ENCODE results near the gene GUCY1A1. TPM values are rescaled to one million over a fixed set of nuclear protein-coding genes. Genes with fewer than 3 reads are reported as not detected.

Gene GUCY1A1
- total RNA-seq, 5 donors from 2014 or later (not counting 1 experiment from before 2014, with no cell fraction given): 0.33 to 0.45 (median 0.44) TPM

DNA sequence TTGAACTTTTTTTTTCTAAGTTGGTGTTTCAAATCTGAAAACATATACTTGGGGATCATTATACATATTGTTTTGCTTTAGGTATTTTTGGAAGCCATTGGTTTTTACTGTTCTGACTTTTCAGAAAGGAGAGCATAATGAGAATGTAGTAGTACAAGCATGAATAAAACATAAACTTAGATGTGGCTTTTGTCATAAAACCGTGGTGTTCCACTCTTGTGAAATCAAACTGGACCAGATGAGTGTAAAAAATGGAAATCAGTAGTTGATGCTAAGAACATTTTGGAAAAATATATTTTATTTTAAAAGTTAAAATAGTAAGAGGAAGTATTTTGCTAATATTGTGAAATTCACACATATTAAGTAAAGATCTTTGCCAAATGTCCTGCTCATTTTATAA is 29.6 kb downstream of the GUCY1A1 start:
- ATAC-seq (replicated peaks in 1 of 4): no peak

DNA sequence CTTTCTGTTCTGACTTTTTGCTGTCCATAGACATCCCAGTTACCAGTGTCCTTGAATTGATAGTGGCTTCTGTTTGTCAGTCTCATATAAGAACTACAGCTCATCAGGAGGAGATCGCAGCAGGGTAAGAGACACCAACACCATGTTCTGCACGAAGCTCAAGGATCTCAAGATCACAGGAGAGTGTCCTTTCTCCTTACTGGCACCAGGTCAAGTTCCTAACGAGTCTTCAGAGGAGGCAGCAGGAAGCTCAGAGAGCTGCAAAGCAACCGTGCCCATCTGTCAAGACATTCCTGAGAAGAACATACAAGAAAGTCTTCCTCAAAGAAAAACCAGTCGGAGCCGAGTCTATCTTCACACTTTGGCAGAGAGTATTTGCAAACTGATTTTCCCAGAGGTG is 30.1 kb downstream of the GUCY1A1 start:
- no peak overlapping the region for H3K27ac ChIP-seq (ENCODE audit: low read length)
- ChIA-PET POLR2A (no interaction called here), CTCF (no interaction called here)
- Mint-ChIP-seq H3K9me3 (peaks cover 3 to 4% (median 3%) of the 10 kb centered on the region in 3 donors), H3K27ac (no peak overlapping the region), H3K36me3 (no peaks in the 10 kb centered on the region), H3K4me1 (no peaks in the 10 kb centered on the region), H3K4me3 (no peak overlapping the region), H3K27me3 (peaks cover 3 to 9% of the 10 kb centered on the region in 2 donors)
- DNase-seq (no peak), ATAC-seq (replicated peaks in 1 of 4) (no peak)
- H3K4me1 ChIP-seq (ENCODE audit: control insufficient read depth in 1 of 2, extremely low read depth in 1 of 2, insufficient read depth in 2 of 2, low read length in 2 of 2): no peaks in the 10 kb centered on the region
- no peaks in the 10 kb centered on the region for H3K9me3 ChIP-seq
- WGBS (ENCODE audit: insufficient coverage): 52% methylated on average over 4 of the region's 6 CpGs
- no peaks in the 10 kb centered on the region for H3K27me3 ChIP-seq (replicated peaks in 1 of 2; ENCODE audit: control insufficient read depth in 2 of 2, extremely low read depth in 1 of 2, insufficient read depth in 2 of 2, low read length in 1 of 2)
- no peak overlapping the region for H3K4me3 ChIP-seq (ENCODE audit: control insufficient read depth in 1 of 2, extremely low read depth in 1 of 2, low read length in 1 of 2)
- H3K36me3 ChIP-seq (ENCODE audit: control insufficient read depth in 2 of 2, extremely low read depth in 1 of 2, insufficient read depth in 1 of 2, low read length in 1 of 2): no peaks in the 10 kb centered on the region

More for the DNA sequence above, 29.6 kb downstream of the GUCY1A1 start:
- H3K4me3 ChIP-seq (ENCODE audit: control insufficient read depth in 1 of 2, extremely low read depth in 1 of 2, low read length in 1 of 2): no peak overlapping the region
- H3K27ac ChIP-seq (ENCODE audit: low read length): no peak overlapping the region
- no peaks in the 10 kb centered on the region for H3K9me3 ChIP-seq
- H3K36me3 Mint-ChIP-seq: no peaks in the 10 kb centered on the region
- H3K27ac Mint-ChIP-seq: no peak overlapping the region
- H3K36me3 ChIP-seq (ENCODE audit: control insufficient read depth in 2 of 2, extremely low read depth in 1 of 2, insufficient read depth in 1 of 2, low read length in 1 of 2): no peaks in the 10 kb centered on the region
- H3K9me3 Mint-ChIP-seq: peaks cover 3 to 4% (median 3%) of the 10 kb centered on the region in 3 donors
- H3K27me3 ChIP-seq (replicated peaks in 1 of 2; ENCODE audit: control insufficient read depth in 2 of 2, extremely low read depth in 1 of 2, insufficient read depth in 2 of 2, low read length in 1 of 2): no peaks in the 10 kb centered on the region
- H3K27me3 Mint-ChIP-seq: peaks cover 3 to 9% of the 10 kb centered on the region in 2 donors
- H3K4me1 ChIP-seq (ENCODE audit: control insufficient read depth in 1 of 2, extremely low read depth in 1 of 2, insufficient read depth in 2 of 2, low read length in 2 of 2): no peaks in the 10 kb centered on the region
- H3K4me1 Mint-ChIP-seq: no peaks in the 10 kb centered on the region
- no peak for DNase-seq
- POLR2A ChIA-PET: no interaction called here
- H3K4me3 Mint-ChIP-seq: no peak overlapping the region
- CTCF ChIA-PET: no interaction called here
- WGBS (ENCODE audit: insufficient coverage): no CpG with 5 or more reads among the region's 1 CpG

DNA sequence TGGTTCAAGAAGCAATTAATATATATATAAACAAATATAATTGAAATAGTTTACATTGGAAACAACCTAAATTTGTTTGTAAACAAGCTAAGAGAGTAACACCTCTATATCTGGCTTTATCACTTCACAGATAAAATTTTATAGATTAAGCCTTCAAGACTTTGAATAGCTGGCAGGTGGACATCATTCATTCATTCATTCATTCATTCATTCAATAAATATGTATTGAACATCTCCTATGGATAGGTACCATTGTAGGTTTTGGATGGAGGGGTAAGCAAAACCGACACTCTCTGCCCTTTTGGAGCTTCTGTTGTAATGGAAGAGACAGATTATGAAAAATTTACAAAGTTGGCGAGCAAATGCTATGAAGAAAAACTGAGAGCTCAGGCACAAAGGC is 35.2 kb downstream of the GUCY1A1 start:
- H3K4me3 Mint-ChIP-seq: no peak overlapping the region
- CTCF ChIA-PET: interaction anchor here in 1 of 2 donors (0.6 to 0.7 kb wide), 2 partner anchors 47 to 275 kb away, joined by 3 to 4 read pairs; no protein-coding TSS in a partner anchor

DNA sequence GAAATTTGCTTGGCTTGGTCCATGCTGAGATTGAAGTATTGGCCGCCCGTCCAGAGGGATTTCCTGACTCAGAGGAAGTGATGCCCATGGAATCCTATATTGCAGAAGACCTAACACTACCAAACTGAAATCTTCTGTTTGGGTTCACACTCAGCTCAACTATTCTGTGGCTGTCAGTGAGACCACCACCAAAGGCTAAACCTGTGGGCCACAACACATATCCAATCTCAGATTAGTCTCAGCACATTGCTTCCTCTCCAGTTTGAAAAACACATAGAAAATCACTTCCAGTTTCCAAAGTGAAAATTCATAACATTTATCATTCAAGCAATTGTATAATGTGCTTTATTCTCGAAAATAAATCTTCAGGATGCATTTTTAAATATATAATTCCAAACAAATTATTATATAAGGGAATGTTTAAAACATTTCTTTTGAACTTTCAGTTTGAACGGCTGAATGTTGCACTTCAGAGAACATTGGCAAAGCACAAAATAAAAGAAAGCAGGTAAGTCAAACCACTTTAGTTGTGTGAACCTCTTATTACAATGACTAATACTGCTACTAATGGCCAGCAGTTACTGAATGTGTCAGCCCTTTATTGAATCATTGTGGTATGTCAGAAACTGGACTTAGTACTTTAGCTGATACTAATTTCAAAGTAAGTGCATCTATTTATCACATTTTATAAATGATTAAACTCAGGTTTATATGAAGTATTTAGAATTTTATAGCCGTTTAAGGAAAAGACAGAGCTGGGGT is 37.0 kb downstream of the GUCY1A1 start:
- no peaks in the 10 kb centered on the region for H3K4me1 ChIP-seq (ENCODE audit: control insufficient read depth in 1 of 2, extremely low read depth in 1 of 2, insufficient read depth in 2 of 2, low read length in 2 of 2)
- peaks cover 0 to 5% of the 10 kb centered on the region in 2 donors for H3K27me3 Mint-ChIP-seq
- no peaks in the 10 kb centered on the region for H3K9me3 ChIP-seq
- no peak overlapping the region for H3K27ac ChIP-seq (ENCODE audit: low read length)
- DNase-seq (no peak), ATAC-seq (replicated peaks in 1 of 4) (no peak)
- H3K36me3 Mint-ChIP-seq: no peaks in the 10 kb centered on the region
- no peak overlapping the region for H3K4me3 ChIP-seq (ENCODE audit: control insufficient read depth in 1 of 2, extremely low read depth in 1 of 2, low read length in 1 of 2)
- ChIA-PET CTCF (no interaction called here), POLR2A (no interaction called here)
- no peaks in the 10 kb centered on the region for H3K36me3 ChIP-seq (ENCODE audit: control insufficient read depth in 2 of 2, extremely low read depth in 1 of 2, insufficient read depth in 1 of 2, low read length in 1 of 2)
- no peak overlapping the region for H3K4me3 Mint-ChIP-seq
- H3K27me3 ChIP-seq (replicated peaks in 1 of 2; ENCODE audit: control insufficient read depth in 2 of 2, extremely low read depth in 1 of 2, insufficient read depth in 2 of 2, low read length in 1 of 2): no peaks in the 10 kb centered on the region
- WGBS (ENCODE audit: insufficient coverage): no CpG with 5 or more reads among the region's 5 CpGs
- H3K9me3 Mint-ChIP-seq: peaks cover 1 to 2% (median 1%) of the 10 kb centered on the region in 3 donors
- no peak overlapping the region for H3K27ac Mint-ChIP-seq
- no peaks in the 10 kb centered on the region for H3K4me1 Mint-ChIP-seq

More for the DNA sequence above, 35.2 kb downstream of the GUCY1A1 start:
- H3K4me1 ChIP-seq (ENCODE audit: control insufficient read depth in 1 of 2, extremely low read depth in 1 of 2, insufficient read depth in 2 of 2, low read length in 2 of 2): no peaks in the 10 kb centered on the region
- H3K9me3 ChIP-seq: no peaks in the 10 kb centered on the region
- no peak overlapping the region for H3K27ac ChIP-seq (ENCODE audit: low read length)
- WGBS (ENCODE audit: insufficient coverage): no CpG with 5 or more reads among the region's 2 CpGs
- Mint-ChIP-seq H3K27ac (no peak overlapping the region), H3K4me1 (no peaks in the 10 kb centered on the region), H3K36me3 (no peaks in the 10 kb centered on the region), H3K9me3 (peaks cover 3 to 4% (median 3%) of the 10 kb centered on the region in 3 donors), H3K27me3 (peaks cover 3 to 5% of the 10 kb centered on the region in 2 donors)
- no peaks in the 10 kb centered on the region for H3K27me3 ChIP-seq (replicated peaks in 1 of 2; ENCODE audit: control insufficient read depth in 2 of 2, extremely low read depth in 1 of 2, insufficient read depth in 2 of 2, low read length in 1 of 2)
- H3K36me3 ChIP-seq (ENCODE audit: control insufficient read depth in 2 of 2, extremely low read depth in 1 of 2, insufficient read depth in 1 of 2, low read length in 1 of 2): no peaks in the 10 kb centered on the region
- POLR2A ChIA-PET: interaction anchor here in 1 of 2 donors (0.6 kb wide), 1 partner anchor 10 kb away, joined by 5 read pairs; no protein-coding TSS in a partner anchor
- DNase-seq (no peak), ATAC-seq (replicated peaks in 1 of 4) (no peak)
- no peak overlapping the region for H3K4me3 ChIP-seq (ENCODE audit: control insufficient read depth in 1 of 2, extremely low read depth in 1 of 2, low read length in 1 of 2)

DNA sequence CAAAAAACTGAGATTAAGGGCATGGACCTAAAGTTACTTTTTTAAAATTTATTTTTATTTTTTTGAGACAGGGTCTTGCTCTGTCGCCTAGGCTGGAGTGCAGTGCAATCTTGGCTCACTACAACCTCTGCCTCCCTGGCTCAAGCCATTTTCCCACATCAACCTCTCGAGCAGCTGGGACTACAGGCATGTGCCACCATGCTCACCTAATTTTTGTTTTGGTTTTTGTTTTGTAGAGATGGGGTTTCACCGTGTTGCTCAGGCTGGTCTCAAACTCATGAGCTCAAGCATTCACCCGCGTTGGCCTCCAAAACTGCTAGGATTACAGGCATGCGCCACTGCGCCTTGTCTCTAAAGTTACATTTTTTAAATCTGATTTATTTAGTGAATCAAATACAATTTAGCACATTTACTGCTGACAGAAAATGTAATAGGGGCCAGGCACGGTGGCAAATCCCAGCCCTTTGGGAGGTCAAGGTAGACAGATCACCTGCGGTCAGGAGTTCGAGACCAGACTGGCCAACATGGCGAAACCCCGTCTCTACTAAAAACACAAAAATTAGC is 38.3 kb downstream of the GUCY1A1 start:
- Histone ChIP-seq H3K4me1 (ENCODE audit: control insufficient read depth in 1 of 2, extremely low read depth in 1 of 2, insufficient read depth in 2 of 2, low read length in 2 of 2) (no peaks in the 10 kb centered on the region), H3K4me3 (ENCODE audit: control insufficient read depth in 1 of 2, extremely low read depth in 1 of 2, low read length in 1 of 2) (no peak overlapping the region), H3K9me3 (no peaks in the 10 kb centered on the region), H3K27me3 (replicated peaks in 1 of 2; ENCODE audit: control insufficient read depth in 2 of 2, extremely low read depth in 1 of 2, insufficient read depth in 2 of 2, low read length in 1 of 2) (no peaks in the 10 kb centered on the region), H3K27ac (ENCODE audit: low read length) (no peak overlapping the region), H3K36me3 (ENCODE audit: control insufficient read depth in 2 of 2, extremely low read depth in 1 of 2, insufficient read depth in 1 of 2, low read length in 1 of 2) (no peaks in the 10 kb centered on the region)
- H3K36me3 Mint-ChIP-seq: no peaks in the 10 kb centered on the region
- no peak for ATAC-seq (replicated peaks in 1 of 4)
- H3K27ac Mint-ChIP-seq: no peak overlapping the region
- CTCF ChIA-PET: no interaction called here
- no peak for DNase-seq
- peaks cover 0 to 2% of the 10 kb centered on the region in 2 donors for H3K27me3 Mint-ChIP-seq
- 93% methylated on average over 2 of the region's 12 CpGs for WGBS (ENCODE audit: insufficient coverage)
- no peaks in the 10 kb centered on the region for H3K9me3 Mint-ChIP-seq
- no peak overlapping the region for H3K4me3 Mint-ChIP-seq
- no peaks in the 10 kb centered on the region for H3K4me1 Mint-ChIP-seq
- POLR2A ChIA-PET: no interaction called here

DNA sequence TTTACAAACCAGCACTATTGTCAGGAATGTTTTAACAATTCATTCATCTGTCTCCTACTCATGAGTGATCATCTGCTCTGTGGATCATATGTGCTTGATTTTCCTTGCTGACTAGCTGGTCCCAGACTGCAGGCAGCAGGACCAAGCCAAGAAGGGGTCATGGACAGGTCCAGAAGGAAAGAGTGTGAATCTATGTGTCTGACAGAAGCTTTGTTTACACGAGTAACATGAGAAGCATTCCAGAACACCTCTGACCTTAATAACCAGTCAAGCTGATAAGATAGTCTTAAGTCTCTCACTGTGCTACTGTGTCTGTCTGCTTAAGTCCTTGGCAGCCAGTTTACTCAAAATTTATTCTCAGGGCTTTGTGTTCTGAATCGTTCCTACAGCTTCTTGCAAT is 39.0 kb downstream of the GUCY1A1 start:
- no CpG with 5 or more reads among the region's 2 CpGs for WGBS (ENCODE audit: insufficient coverage)
- ChIA-PET CTCF (no interaction called here), POLR2A (interaction anchor here in 1 of 2 donors (0.7 kb wide), 1 partner anchor 76 kb away, joined by 8 read pairs; no protein-coding TSS in a partner anchor)
- DNase-seq (no peak), ATAC-seq (replicated peaks in 1 of 4) (no peak)
- no peaks in the 10 kb centered on the region for H3K9me3 Mint-ChIP-seq
- Histone ChIP-seq H3K4me3 (ENCODE audit: control insufficient read depth in 1 of 2, extremely low read depth in 1 of 2, low read length in 1 of 2) (no peak overlapping the region), H3K4me1 (ENCODE audit: control insufficient read depth in 1 of 2, extremely low read depth in 1 of 2, insufficient read depth in 2 of 2, low read length in 2 of 2) (no peaks in the 10 kb centered on the region), H3K36me3 (ENCODE audit: control insufficient read depth in 2 of 2, extremely low read depth in 1 of 2, insufficient read depth in 1 of 2, low read length in 1 of 2) (no peaks in the 10 kb centered on the region), H3K27me3 (replicated peaks in 1 of 2; ENCODE audit: control insufficient read depth in 2 of 2, extremely low read depth in 1 of 2, insufficient read depth in 2 of 2, low read length in 1 of 2) (no peaks in the 10 kb centered on the region), H3K9me3 (no peaks in the 10 kb centered on the region), H3K27ac (ENCODE audit: low read length) (no peak overlapping the region)
- no peaks in the 10 kb centered on the region for H3K4me1 Mint-ChIP-seq
- H3K27ac Mint-ChIP-seq: no peak overlapping the region
- H3K27me3 Mint-ChIP-seq: no peaks in the 10 kb centered on the region
- H3K4me3 Mint-ChIP-seq: no peak overlapping the region
- no peaks in the 10 kb centered on the region for H3K36me3 Mint-ChIP-seq
